Endothelial cell of umbilical vein (primary cell): ENCODE results near the gene MPV17.

Experiments
- CTCF ChIP-seq, 2 donors: IDR thresholded peaks; 1 replicate in 1 of 2; 2 replicates in 1 of 2; pipeline ENCODE4 v1.5.1; 2011; ENCODE audit warnings: low read length in 2 of 2, mild to moderate bottlenecking in 2 of 2, moderate library complexity in 2 of 2, control low read depth in 1 of 2, inconsistent platforms in 1 of 2, low read depth in 1 of 2; ENCODE audit not compliant: insufficient read depth in 1 of 2; ENCODE audit errors: extremely low read depth in 1 of 2
- EZH2 ChIP-seq: IDR thresholded peaks from 2 replicates; pipeline ENCODE4 v1.6.1; 2012; ENCODE audit warnings: borderline replicate concordance, low read depth, mild to moderate bottlenecking, moderate library complexity, low read length, inconsistent platforms; ENCODE audit not compliant: severe bottlenecking
- FOS ChIP-seq: IDR thresholded peaks from 2 replicates; pipeline ENCODE4 v1.6.1; 2011; ENCODE audit warnings: mild to moderate bottlenecking, low read length, moderate library complexity, borderline replicate concordance; ENCODE audit not compliant: insufficient read depth
- GATA2 ChIP-seq: IDR thresholded peaks from 2 replicates; pipeline ENCODE4 v1.7.0; 2011; ENCODE audit warnings: low read depth, mild to moderate bottlenecking, moderate library complexity, mixed read lengths, low read length; ENCODE audit not compliant: insufficient read length, insufficient read depth
- JUN ChIP-seq: IDR thresholded peaks from 2 replicates; pipeline ENCODE4 v1.6.1; 2011; ENCODE audit warnings: borderline replicate concordance, low read depth; ENCODE audit not compliant: insufficient read length, insufficient read depth
- MAX ChIP-seq: IDR thresholded peaks from 2 replicates; pipeline ENCODE4 v1.6.1; 2011; ENCODE audit not compliant: insufficient read depth, insufficient read length
- MYC ChIP-seq: IDR thresholded peaks from one replicate; pipeline ENCODE4 v1.6.1; 2011; ENCODE audit warnings: mild to moderate bottlenecking, low read depth, low read length
- POLR2A ChIP-seq: IDR thresholded peaks from 2 replicates; pipeline ENCODE4 v1.6.1; 2012; ENCODE audit warnings: low read depth, mild to moderate bottlenecking, control low read depth, low read length
- POLR2AphosphoS5 ChIP-seq: IDR thresholded peaks from 2 replicates; pipeline ENCODE4 v1.6.1; 2012; ENCODE audit warnings: low read depth, mild to moderate bottlenecking, control low read depth, low read length, moderate library complexity; ENCODE audit not compliant: insufficient read depth

GRCh38 chr2:27264753-27265535 lies 58.0 kb downstream of the MPV17 start:
- TF ChIP-seq CTCF (IDR thresholded peaks at IDR 0.05; ENCODE audit: extremely low read depth in 1 of 2, insufficient read depth in 1 of 2, low read depth in 1 of 2, low read length in 2 of 2) (peak; percentile 90 to 93), POLR2A (no peak), MYC (peak; percentile 19), MAX (peak; percentile 87), POLR2AphosphoS5 (peak; percentile 51), FOS (no peak), EZH2 (no peak), JUN (no peak), GATA2 (no peak)
